ENCODE measurements around the gene SAP25. TPM values are rescaled to one million over a fixed set of nuclear protein-coding genes. Genes with fewer than 3 reads are reported as not detected.
A peak's percentile ranks its signal among the peaks of the same experiment; 100 is the strongest.

Gene SAP25
- total RNA-seq, 1 donor from 2014 or later: not detected

DNA sequence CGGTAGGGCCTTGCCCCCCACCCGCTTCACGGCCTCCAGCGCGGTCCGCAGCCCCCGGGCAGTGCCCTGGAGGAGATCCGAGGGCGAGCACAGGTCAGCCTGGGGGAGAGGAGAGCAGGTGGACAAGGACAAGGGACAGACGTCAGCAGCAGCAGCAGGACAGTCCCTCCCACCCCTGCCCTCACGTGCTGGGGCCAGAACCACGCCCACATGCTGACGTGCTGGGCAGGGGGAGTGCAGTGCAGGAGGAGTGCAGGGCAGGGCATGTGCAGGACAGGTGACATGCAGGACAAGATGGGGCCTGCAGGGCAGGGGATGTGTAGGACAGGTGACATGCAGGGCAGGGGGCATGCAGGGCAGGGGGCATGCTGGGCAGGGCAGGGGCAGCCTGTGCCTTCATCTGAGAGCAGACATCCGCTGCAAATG lies 1.5 kb upstream of the SAP25 start:
- no peak for DNase-seq (ENCODE audit: low spot score)
- H4K20me1 ChIP-seq (ENCODE audit: low read depth): no peaks in the 10 kb centered on the region
- no peaks in the 10 kb centered on the region for H3K9me3 Mint-ChIP-seq
- H3K36me3 Mint-ChIP-seq: peaks cover 6% of the 10 kb centered on the region
- H3K4me1 Mint-ChIP-seq: peaks cover 13% of the 10 kb centered on the region
- no peak overlapping the region for H2AFZ ChIP-seq (replicated peaks)
- H3K79me2 ChIP-seq (ENCODE audit: low read depth): no peaks in the 10 kb centered on the region
- peaks cover 2% of the 10 kb centered on the region for H3K4me1 ChIP-seq
- no peak overlapping the region for H3K4me3 ChIP-seq
- H3K9ac ChIP-seq: no peak overlapping the region
- no peaks in the 10 kb centered on the region for H3K36me3 ChIP-seq
- peaks cover 4% of the 10 kb centered on the region for H3F3A ChIP-seq (ENCODE audit: low read depth)
- no peak for TF ChIP-seq EZH2phosphoT487 (IDR thresholded peaks at IDR 0.05)
- TF ChIP-seq EZH2 (IDR thresholded peaks at IDR 0.05): no peak
- TF ChIP-seq CTCF (IDR thresholded peaks at IDR 0.05): no peak
- H3K27ac ChIP-seq: no peak overlapping the region
- H3K4me2 ChIP-seq: no peak overlapping the region
- H3K9me3 ChIP-seq (ENCODE audit: low read depth): no peaks in the 10 kb centered on the region
- peaks cover 7% of the 10 kb centered on the region for H3K27me3 Mint-ChIP-seq (ENCODE audit: insufficient read depth, low read depth)
- no peak overlapping the region for H3K27ac Mint-ChIP-seq
- H3K27me3 ChIP-seq: peaks cover 10% of the 10 kb centered on the region
- H3K4me3 Mint-ChIP-seq: peak overlapping the region; percentile 27

- TF ChIP-seq CTCF (IDR thresholded peaks at IDR 0.05) (no peak), EZH2phosphoT487 (IDR thresholded peaks at IDR 0.05) (no peak), EZH2 (IDR thresholded peaks at IDR 0.05) (no peak)
- peaks cover 10% of the 10 kb centered on the region for H3F3A ChIP-seq (ENCODE audit: low read depth)
- no peak overlapping the region for H3K4me3 ChIP-seq
- H3K4me1 ChIP-seq: peaks cover 9% of the 10 kb centered on the region
- DNase-seq (ENCODE audit: low spot score): no peak
- H3K36me3 Mint-ChIP-seq: peaks cover 6% of the 10 kb centered on the region
- H3K27ac ChIP-seq: no peak overlapping the region
- no peaks in the 10 kb centered on the region for H3K36me3 ChIP-seq
- no peaks in the 10 kb centered on the region for H3K79me2 ChIP-seq (ENCODE audit: low read depth)
- H3K9me3 ChIP-seq (ENCODE audit: low read depth): no peaks in the 10 kb centered on the region
- H2AFZ ChIP-seq (replicated peaks): no peak overlapping the region
- peaks cover 13% of the 10 kb centered on the region for H3K4me1 Mint-ChIP-seq
- H3K27me3 ChIP-seq: peaks cover 16% of the 10 kb centered on the region
- peak overlapping the region; percentile 27 for H3K4me3 Mint-ChIP-seq
- H4K20me1 ChIP-seq (ENCODE audit: low read depth): no peaks in the 10 kb centered on the region
- no peak overlapping the region for H3K9ac ChIP-seq
- H3K4me2 ChIP-seq: no peak overlapping the region
- H3K27ac Mint-ChIP-seq: no peak overlapping the region
- H3K27me3 Mint-ChIP-seq (ENCODE audit: insufficient read depth, low read depth): peaks cover 7% of the 10 kb centered on the region
- H3K9me3 Mint-ChIP-seq: no peaks in the 10 kb centered on the region
These were observed 884 bp upstream of the SAP25 start for GRCh38 chr7:100574362-100575205.

DNA sequence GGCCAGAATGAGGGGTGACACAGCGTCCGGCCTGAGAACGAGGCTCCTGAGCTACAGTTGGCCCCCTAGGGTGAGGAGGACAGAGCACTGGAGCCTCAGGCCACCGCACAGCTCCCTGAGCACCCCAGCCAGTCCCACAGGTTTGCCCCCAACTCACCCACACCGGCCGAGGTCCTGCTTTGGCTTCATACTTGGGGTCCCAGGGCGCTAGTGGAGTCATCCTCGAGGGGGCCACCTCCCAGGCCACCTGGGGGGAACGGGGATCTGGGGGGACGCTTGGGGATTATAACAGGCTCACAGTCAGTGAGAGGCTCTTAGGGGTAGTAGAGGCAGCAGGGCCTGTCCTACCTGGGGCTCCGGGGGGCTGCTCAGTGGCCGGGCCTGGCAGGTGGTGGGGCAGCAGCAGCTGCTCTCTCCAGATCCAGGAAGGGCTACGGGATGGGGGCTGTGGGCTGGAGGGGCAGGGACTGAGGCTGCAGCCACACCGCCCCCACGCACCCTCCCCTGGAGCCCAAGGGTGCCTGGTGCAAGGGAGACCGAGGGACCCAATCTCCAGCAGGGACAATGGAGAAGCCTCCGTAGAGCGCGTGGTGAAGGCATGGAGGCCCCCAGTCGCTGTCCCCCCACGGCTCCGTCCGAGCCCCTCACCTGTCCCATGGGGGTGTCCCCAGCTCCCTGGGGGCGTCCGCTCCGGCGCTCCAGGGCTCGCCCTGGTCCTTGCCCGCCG lies 588 bp downstream of the SAP25 start:
- Histone ChIP-seq H3F3A (ENCODE audit: low read depth) (peaks cover 19% of the 10 kb centered on the region), H3K36me3 (no peaks in the 10 kb centered on the region), H3K9me3 (ENCODE audit: low read depth) (no peaks in the 10 kb centered on the region), H3K9ac (no peak overlapping the region), H3K79me2 (ENCODE audit: low read depth) (no peaks in the 10 kb centered on the region), H3K4me1 (peaks cover 16% of the 10 kb centered on the region), H3K27me3 (peaks cover 16% of the 10 kb centered on the region), H3K4me2 (no peak overlapping the region), H2AFZ (replicated peaks) (no peak overlapping the region), H3K4me3 (no peak overlapping the region), H4K20me1 (ENCODE audit: low read depth) (peaks cover 6% of the 10 kb centered on the region), H3K27ac (no peak overlapping the region)
- no peaks in the 10 kb centered on the region for H3K9me3 Mint-ChIP-seq
- DNase-seq (ENCODE audit: low spot score): no peak
- peaks cover 7% of the 10 kb centered on the region for H3K27me3 Mint-ChIP-seq (ENCODE audit: insufficient read depth, low read depth)
- H3K4me1 Mint-ChIP-seq: peaks cover 26% of the 10 kb centered on the region
- H3K4me3 Mint-ChIP-seq: no peak overlapping the region
- peaks cover 6% of the 10 kb centered on the region for H3K36me3 Mint-ChIP-seq
- no peak for TF ChIP-seq EZH2 (IDR thresholded peaks at IDR 0.05)
- no peak for TF ChIP-seq CTCF (IDR thresholded peaks at IDR 0.05)
- TF ChIP-seq EZH2phosphoT487 (IDR thresholded peaks at IDR 0.05): no peak
- no peak overlapping the region for H3K27ac Mint-ChIP-seq

All from neural progenitor cell (in vitro differentiated cells).